Measurements from ENCODE around the gene CCDC157.
"Not testable (repeated sequence)": the region's sequence is repeated elsewhere in the genome, so short reads cannot be mapped to it uniquely, and the experiment has no call there.

The CCDC157 gene

DNA sequence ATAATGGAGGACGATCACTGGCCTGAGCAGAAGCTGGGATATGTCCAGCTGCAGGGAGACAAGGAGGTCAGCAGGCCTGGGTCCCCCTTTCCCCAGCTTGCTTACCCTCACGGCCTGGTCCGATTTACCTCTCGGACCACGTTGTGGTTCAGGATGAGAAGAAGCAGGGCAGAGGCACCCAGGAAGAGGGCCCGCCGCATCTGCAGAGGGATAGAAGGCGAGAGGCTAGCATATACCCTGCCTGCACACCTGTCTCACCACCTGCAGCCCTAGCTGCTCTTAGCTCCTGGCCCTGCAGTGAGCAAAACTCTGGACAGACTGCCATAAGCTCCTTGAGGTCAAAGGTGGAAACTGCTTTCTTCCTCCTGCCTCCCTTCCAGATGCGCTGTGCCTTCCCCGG lies 29.1 kb downstream of the CCDC157 start:
- in situ Hi-C loops (cut with HindIII; ENCODE audit: low sequenced_read_pairs) = no loop called here

DNA sequence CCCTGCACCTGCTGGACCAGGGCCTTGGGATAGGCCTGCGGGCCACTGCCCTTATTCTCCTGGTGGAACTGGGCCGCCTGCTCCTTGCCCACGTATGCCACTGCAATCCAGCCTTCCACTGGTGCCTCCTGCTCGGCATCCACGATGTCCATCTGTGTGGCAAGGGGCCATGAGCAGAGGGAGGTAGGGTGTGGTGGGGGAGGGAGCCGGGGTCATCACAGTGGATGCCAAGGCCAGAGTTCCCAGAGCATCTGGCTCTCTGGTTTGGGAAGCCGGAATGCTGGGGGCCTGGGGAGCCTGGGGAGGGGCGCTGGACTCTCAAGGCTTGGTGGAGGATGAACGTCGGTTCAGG lies 29.8 kb downstream of the CCDC157 start:
- in situ Hi-C loops (cut with HindIII; ENCODE audit: low sequenced_read_pairs) = no loop called here

DNA sequence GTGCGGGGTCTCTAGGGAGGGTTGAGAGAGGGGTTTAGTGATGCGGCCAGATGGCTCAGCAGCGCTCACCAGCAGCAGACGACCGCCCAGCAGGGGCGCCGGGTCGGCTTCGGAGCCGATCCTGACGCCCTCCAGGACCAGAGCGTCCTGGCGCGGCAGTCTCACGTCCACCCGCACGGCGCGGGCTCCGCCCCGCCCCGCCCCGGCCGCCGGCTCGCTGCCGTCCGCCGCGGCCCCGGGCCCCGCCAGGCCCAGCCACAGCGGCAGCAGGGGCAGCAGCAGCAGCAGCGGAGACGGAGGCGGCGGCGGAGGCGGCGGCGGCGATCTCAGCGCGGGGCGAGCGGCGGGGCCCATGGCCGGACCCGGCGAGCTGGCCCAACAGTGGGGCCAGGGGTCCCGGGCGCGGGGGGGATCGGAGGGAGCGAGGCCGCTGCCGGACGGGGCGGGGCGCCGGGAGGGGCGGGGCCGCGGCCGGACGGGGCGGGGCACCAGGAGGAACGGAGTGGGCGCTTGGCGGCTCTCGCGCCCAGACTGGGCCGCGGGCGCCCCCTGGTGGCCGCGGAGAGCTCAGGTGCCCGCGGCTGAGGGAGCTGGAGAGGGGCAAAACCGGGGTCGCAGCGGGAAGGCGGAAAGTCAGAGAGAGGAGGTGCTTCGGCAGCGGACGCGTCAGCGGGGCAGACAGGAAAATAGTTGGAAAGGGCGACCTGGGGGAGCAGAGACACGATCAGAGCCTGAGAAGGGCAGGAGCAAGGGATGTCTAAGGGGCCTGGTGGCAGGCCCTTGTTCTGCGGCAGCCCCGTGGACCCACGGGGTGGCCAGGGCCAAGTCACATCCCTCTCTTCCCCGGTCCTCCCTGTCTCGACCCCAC lies 30.4 kb downstream of the CCDC157 start, which contains the start of gene RNF215:
Gene RNF215 (minus strand): TSS at position 452 of the 868 bp plus-strand sequence. CDS start 98 bp downstream, at position 354.
- in situ Hi-C loops (cut with HindIII; ENCODE audit: low sequenced_read_pairs) = no loop called here

GRCh38 chr22:30390974-30391691 lies 34.3 kb downstream of the CCDC157 start:
- in situ Hi-C loops (cut with HindIII; ENCODE audit: low sequenced_read_pairs) = loop anchor here (5.0 kb wide), 2 partner anchors 64 to 109 kb away; partner anchors contain the start of gene TBC1D10A

GRCh38 chr22:30392661-30393321 lies 36.0 kb downstream of the CCDC157 start:
- in situ Hi-C loops (cut with HindIII; ENCODE audit: low sequenced_read_pairs) = loop anchor here (5.0 kb wide), 2 partner anchors 65 to 110 kb away; partner anchors contain the start of gene TBC1D10A

GRCh38 chr22:30393322-30393680 lies 36.5 kb downstream of the CCDC157 start:
- in situ Hi-C loops (cut with HindIII; ENCODE audit: low sequenced_read_pairs) = loop anchor here (5.0 kb wide), 2 partner anchors 66 to 111 kb away; partner anchors contain the start of gene TBC1D10A

- in situ Hi-C loops (cut with HindIII; ENCODE audit: low sequenced_read_pairs) = loop anchor here (5.0 kb wide), 2 partner anchors 67 to 112 kb away; partner anchors contain the start of gene TBC1D10A
These were observed 37.1 kb downstream of the CCDC157 start for GRCh38 chr22:30393885-30394284.

DNA sequence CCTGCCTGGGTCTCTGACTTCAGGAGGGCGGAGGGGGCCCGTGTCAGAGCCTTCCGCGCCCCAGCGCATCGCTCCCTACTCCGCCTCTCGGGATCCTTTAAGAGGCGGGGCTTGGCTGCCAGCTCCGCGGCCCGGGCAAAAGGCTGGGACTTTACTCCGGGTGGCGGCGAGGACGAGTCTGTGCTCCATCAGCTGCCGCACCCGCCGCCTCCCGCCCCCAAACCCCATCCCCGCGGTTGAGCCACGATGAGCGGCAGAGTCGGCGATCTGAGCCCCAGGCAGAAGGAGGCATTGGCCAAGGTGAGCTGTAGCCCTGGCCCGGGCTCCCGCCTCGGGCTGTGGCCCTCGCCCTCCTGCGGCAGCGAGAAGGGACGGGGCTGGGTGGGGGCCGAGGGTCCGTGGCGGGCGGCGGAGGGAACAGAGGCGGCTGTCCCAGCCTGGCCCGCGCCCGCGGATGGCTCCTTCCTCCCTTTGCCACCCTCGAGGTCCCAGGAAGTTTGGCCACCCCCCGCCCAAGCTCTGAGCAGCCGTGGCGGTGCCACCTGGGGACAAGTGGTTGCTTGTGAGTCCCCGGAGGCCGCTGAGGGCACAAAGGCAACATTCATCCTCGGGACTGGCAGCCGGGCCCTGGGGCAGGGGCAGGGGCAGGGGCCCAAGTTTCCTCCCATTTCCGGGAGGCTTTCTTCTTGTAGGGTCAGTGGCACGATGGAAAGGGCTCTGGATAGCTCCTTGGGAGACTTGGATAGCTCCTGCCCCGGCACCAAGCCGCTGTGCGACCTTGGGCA lies 40.3 kb downstream of the CCDC157 start, which contains the start of gene SEC14L2:
Gene SEC14L2 (plus strand): TSS at position 148 of the 785 bp plus-strand sequence. CDS start 99 bp downstream, at position 247.
- in situ Hi-C loops (cut with HindIII; ENCODE audit: low sequenced_read_pairs) = no loop called here

DNA sequence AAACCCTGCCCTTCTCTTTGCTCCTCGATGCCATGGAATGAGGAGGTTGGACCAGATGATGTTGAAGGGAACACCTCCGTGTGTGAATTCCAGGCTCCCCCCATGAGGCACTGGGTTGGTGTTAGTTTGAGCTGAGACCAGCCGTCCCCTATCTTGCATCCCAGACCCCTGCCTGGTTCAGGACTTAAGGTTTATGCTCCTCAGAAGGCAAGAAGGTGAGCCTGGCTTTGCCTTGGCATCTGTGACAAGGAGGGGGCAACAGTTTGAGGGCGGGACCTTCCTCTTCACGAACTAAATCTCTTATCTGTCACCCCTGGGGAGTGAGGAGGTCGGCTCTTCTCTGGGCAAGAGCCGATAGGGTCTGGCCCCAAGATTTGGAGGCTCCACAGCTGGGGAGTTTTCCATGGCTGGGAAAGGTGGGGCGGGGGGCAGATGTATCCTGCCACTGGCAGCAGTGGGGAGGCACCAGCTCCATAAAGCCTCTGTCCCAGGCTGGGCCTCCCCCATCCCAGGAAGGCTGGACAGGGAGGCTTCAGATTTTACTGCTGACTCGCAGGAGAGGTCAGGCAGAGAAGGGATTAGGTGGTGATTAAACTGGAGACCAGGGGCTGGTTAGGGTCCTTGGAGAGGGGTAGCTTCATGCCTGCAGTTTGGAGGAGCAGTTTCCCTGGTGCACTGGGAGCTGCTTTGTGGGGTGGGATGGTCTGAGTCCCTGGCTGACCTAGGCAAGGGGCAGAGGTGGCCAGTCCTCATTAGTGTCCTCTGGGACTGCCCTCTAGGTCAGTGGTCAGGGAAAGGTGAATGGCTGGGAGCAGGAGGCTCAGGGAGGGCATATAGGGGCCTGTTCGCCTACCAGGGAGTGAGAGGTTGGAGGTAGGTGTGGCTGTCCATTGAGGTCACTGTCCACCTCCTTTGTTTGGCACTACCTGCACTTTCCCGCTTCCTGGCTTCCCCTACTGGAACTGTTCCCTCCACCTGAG lies 41.1 kb downstream of the CCDC157 start:
- in situ Hi-C loops (cut with HindIII; ENCODE audit: low sequenced_read_pairs) = no loop called here

DNA sequence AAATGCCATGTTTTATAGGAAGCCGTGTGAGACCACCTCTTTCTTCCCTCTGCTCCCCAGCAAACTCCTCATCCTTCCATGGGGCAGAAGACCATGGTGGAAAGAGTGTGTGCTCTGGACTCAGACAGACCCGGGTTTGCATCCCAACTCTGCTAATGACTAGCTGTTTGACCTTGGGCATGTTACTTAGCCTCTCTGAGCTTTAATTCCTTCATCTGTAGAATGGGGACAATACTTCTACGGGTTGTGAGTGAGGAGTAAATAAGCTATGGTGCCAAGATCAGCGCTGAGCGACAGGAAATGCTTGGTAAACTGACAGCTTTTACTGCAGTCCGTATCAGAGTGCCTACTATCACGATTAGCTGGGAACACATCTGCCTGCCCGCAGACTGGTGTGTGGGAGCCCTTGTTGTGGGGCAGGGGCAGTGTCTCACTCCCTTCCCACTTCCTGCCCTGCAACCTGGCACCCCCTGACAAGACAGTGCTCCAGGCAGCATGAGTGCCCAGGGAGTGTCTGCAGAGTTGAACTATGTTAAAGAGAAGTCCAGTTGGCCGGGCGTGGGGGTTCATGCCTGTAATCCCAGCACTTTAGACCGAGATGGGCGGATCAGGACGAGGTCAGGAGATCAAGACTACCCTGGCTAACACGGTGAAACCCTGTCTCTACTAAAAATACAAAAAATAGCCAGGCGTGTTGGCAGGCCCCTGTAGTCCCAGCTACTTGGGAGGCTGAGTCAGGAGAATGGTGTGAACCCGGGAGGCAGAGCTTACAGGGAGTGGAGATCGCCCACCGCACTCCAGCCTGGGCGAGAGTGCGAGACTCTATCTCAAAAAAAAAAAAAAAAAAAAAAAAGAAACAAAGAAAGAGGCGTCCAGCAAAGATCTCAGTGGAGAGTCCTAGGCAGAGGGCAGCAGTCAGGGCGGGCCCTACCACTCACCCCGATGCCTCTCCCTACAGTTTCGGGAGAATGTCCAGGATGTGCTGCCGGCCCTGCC lies 42.2 kb downstream of the CCDC157 start:
- in situ Hi-C loops (cut with HindIII; ENCODE audit: low sequenced_read_pairs) = no loop called here

GRCh38 chr22:30399718-30400117 lies 42.9 kb downstream of the CCDC157 start:
- in situ Hi-C loops (cut with HindIII; ENCODE audit: low sequenced_read_pairs) = no loop called here

DNA sequence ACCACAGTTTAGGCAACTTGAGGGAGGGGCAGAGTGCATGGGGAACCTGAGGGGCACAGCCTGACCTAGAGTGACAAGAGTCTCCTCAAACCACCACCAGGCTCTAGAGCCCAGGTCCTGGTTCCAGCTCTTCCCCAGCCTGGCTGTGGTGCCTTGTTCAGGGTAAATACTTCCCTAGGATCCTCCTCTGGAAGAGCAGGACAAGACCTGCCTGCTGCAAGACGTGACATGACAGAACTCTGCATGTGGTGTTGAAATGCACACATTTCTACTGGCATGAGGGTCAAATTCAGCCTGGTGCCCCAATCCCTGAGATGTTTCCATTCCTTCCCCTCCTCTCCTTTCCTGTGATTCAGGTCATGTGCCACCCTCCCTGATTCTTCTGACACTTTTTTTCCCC lies 43.4 kb downstream of the CCDC157 start:
- in situ Hi-C loops (cut with HindIII; ENCODE audit: low sequenced_read_pairs) = no loop called here

DNA sequence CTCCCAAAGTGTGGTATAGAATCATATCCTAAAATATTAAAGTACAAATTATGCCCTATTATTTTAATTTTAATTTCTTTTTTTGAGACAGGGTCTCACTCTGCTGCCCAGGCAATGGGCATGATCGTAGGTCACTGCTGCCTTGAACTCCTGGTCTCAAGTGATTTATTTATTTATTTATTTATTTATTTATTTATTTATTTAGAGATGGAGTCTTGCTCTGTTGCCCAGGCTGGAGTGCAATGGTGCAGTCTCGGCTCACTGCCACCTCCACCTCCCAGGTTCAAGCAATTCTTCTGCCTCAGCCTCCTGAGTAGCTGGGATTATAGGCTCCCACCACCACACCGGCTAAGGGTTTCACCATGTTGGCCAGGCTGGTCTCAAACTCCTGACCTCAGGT lies 44.2 kb downstream of the CCDC157 start:
- in situ Hi-C loops (cut with HindIII; ENCODE audit: low sequenced_read_pairs) = not testable (repeated sequence)

DNA sequence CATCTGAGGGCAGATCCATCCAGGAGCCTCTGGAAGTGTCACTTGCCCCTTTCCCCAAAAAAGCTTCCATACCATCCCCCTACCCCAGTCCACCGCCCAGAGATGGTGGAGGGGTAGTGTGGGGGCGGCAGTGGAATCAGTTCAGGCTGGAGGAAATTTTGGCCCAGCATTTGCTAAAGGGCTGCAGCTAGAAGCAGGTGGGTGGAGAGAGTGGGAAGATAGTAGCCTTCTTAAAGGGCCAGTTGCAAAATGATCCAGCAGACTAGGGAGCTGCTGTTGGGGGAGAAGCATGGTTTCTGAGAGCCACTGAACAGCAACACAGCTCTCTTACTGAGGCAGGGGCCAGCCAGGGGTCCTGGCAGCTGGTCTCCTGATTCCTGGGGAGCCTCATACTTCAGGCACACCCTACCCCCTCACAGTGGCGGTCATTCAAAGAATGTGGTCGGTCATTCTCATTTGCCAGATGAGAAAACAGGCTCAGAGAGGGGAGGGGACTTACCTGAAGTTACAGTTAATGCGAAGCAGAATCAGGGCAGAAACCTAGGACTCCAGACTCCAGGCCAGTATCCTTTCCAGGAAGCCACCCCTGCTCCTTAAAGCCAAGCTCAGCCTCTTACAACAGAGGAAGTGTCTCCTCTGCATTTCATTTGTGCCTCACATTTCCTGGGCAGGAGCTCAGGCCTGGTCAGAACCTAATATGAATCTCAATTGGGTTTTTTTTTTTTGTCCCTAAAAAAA lies 45.4 kb downstream of the CCDC157 start:
- in situ Hi-C loops (cut with HindIII; ENCODE audit: low sequenced_read_pairs) = no loop called here

GRCh38 chr22:30402766-30403104 lies 45.9 kb downstream of the CCDC157 start:
- in situ Hi-C loops (cut with HindIII; ENCODE audit: low sequenced_read_pairs) = not testable (repeated sequence)

DNA sequence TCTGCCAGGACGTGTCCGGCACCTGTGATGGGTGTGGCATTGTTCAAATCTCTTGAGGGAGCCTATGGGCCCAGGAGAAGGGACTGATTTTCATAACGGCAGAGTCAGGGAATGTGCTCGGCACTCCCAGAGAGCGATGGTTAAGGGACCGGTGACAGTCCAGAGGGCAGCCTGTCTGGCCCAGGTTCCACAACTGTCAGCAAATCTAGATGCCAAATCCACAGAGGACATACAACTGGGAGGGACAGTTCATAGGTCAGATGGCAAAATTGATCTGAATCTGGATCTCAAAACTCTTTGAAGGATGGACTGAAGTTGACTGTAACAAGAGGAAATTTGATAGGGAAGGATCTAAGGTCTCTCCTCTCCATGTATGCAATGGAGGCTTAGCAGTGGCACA lies 47.5 kb downstream of the CCDC157 start:
- in situ Hi-C loops (cut with HindIII; ENCODE audit: low sequenced_read_pairs) = no loop called here

DNA sequence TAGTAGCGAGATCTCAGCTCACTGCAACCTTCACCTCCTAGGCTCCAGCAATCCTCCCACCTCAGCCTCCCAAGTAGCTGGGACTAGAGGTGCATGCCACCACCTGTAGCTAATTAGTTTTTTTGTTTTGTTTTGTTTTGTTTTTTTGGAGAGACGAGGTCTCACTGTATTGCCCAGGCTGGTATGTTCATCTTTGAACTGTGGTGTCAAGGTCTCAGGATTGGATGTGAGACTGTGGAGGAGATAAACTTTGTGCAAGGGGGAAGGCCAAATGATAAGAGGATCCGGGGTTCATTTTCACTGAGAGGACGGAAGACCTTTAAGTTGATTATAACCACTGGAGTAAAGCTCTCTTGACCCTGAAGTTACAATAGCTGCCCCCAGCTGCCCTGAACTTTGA lies 48.9 kb downstream of the CCDC157 start:
- in situ Hi-C loops (cut with HindIII; ENCODE audit: low sequenced_read_pairs) = no loop called here
